ENCODE measurements around the gene PPP1R12B.
A peak's percentile ranks its signal among the peaks of the same experiment; 100 is the strongest.
"Not testable (repeated sequence)": the region's sequence is repeated elsewhere in the genome, so short reads cannot be mapped to it uniquely, and the experiment has no call there.

Gene PPP1R12B

GRCh38 chr1:202403381-202403780, 54.9 kb downstream of the PPP1R12B start:
- DNase-seq, result not testable (repeated sequence)

GRCh38 chr1:202405928-202406327, 57.4 kb downstream of the PPP1R12B start:
- DNase-seq, result no peak

DNA sequence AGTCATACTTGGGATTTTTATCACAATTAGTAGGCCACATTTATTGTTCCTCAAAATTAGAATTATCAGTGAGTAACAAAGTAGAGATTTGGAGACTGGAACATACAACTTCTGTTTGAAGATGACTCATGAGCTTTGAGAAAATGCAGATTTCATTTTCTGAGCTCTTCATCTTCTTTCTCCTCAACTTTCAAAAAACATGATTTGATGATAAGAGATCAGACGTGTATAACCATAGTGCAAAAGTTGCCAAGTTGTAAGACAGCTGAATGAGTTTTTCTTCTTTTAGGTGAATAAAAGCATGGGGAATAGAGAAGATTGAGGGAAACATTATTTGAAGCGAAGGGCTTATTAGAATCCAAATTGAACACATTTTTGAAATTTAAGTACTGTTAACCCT, 58.4 kb downstream of the PPP1R12B start:
- not testable (repeated sequence) for DNase-seq

- not testable (repeated sequence) for DNase-seq
Measured at GRCh38 chr1:202407378-202407777, 58.9 kb downstream of the PPP1R12B start.

DNA sequence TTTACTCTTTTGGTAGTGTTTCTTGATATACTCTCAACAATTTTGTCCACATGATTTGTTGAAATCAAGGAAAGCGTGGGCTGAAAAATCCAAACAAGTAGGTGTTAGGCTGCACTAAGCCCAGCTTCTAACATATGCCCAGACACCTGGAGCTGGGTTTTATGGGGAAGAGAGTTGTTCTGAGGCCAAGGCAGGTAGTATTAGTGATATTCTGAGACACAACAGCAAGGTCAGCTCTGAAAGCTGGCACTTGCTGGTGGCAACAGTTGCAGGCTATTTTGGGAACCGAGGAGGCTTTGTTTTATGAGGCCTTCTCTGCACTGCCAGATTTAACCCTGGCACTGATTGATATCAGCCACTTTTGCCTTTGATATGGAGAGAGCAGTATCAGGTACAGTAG, 61.8 kb downstream of the PPP1R12B start:
- not testable (repeated sequence) for DNase-seq

DNA sequence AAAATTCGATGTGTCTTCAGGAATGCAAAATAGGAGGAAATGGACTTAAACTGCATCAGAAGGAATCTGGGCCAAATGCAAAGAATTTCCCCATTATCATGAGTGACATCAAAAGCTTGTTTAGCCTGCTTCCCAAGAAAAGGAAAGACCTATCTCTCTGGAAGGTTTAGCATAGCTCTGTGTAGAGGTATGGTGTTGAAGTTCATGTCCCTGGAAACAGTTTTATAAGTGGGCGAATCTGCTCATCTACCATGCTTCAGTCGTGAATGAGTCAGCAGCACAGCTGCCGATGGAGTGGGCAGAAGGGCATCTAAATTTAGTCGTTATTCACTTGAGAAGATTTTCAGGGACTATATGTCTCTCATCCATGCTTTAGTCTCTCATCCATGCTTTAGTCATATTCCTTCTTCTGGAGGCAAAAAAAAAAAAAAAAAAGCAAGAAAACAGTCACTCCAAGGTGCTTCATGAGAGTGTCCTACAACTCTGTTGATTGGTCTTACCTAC, 62.4 kb downstream of the PPP1R12B start:
- DNase-seq, result peak; percentile 30

DNA sequence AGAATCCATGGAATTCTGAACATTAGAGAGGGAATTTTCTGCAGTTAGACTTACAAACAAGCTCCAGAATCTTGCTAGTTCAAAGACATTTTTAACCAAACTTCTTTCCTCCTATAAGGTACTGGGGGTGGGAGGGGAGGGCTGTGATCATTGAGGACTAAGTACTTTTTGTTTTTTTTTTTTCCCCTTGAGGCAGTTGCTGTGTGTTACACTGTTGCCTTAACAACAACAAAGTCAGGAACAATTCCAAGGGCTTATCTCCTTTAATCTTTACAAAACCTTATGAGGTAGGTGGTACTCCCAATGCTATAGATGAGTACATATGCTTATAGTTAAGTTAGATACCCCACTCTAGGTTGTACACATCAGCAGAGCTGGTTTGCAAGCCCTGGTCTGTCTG, 62.9 kb downstream of the PPP1R12B start:
- no peak for DNase-seq

DNA sequence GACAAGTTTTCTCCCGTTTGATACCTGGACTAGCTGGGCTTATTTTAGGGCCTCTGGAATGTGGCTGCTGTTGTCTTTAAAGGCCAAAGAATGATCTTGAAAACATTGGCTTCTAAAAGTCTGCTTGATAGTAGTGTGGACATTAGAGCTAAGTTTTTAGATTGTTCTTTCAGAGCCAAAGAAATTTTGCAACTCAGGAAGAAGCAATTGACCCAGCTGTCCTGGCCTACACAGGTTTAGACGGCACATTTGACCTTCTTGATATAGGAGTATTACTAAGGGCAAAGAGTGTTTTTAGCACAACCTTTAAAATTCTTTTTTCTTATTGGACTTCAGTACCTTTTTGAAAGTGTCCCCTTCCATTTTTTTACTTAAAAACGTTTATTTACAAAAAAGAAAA, 63.9 kb downstream of the PPP1R12B start:
- DNase-seq, result not testable (repeated sequence)

DNA sequence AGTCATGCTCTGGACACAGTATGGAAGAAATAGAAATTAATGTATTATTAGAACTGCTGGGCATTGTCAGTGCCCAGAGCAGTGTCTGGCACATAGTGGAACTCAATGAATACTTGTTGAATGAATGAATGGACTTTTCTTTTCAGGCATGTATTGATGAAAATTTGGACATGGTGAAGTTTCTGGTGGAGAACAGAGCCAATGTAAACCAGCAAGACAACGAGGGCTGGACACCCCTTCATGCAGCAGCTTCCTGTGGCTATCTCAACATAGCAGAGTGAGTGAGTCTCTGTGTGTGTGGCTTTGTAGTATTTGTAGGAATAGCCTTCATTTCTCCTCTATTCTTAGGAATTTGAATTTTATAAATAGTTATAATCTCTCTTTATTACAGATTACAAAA, 68.1 kb downstream of the PPP1R12B start:
- DNase-seq, result peak; percentile 26

DNA sequence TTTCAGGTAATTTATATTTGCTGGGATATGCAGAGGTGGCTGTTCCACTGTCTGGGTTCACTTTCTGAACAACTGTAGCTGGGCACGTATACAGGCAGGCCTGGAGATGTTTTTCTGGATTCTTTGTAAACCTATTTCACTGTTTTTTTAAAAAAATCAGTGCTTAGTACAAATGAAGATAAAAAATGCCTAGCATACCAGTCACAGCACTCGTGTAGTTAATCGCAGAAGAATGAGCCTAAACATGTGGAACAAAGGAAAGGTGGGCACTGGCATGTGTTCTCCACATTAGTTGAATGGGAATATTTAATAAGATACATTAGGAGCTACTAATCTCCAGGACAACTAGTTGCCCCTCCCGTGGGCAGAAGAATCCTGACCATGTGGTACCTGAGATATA, 68.6 kb downstream of the PPP1R12B start:
- DNase-seq, result peak; percentile 14

DNA sequence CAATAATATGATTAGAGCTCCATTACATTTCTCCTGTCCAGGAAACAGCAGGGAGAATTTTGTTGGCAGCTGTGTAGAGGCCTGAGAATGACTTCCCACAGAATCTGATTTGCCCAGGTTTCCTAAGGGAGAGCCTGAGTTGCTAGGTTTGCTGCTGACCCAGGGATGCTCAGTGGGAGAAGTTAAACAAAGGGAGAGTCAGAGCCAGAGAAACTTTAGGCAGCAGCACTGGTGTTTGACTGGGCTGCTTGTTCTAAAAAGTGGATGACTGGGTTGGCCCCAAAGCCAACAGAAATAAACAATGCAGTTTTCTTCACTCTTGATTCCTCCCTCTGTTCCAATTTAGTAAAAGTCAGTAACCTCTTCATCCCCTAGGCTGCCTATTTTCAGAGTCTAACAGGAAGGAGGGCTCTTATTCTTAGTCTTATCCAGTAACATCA, 69.3 kb downstream of the PPP1R12B start:
- not testable (repeated sequence) for DNase-seq

DNA sequence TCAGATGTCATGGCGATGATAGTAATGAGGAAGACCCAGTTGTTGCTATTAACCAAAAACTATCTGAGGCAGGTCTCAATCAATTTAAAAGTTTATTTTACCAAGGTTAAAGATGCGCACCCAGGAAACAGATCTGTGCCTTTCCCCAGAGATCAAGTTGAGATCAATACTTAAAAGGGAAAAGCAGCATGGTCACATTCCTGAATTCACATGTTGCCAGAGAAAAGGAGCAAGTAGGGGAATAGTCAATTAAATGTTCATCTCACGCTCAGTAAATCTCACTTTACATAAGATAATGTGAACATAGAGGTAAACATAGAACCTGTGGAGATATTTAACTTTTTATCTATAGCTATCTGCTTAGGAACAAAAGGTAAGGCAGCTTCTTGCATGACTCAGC, 71.2 kb downstream of the PPP1R12B start:
- not testable (repeated sequence) for DNase-seq

DNA sequence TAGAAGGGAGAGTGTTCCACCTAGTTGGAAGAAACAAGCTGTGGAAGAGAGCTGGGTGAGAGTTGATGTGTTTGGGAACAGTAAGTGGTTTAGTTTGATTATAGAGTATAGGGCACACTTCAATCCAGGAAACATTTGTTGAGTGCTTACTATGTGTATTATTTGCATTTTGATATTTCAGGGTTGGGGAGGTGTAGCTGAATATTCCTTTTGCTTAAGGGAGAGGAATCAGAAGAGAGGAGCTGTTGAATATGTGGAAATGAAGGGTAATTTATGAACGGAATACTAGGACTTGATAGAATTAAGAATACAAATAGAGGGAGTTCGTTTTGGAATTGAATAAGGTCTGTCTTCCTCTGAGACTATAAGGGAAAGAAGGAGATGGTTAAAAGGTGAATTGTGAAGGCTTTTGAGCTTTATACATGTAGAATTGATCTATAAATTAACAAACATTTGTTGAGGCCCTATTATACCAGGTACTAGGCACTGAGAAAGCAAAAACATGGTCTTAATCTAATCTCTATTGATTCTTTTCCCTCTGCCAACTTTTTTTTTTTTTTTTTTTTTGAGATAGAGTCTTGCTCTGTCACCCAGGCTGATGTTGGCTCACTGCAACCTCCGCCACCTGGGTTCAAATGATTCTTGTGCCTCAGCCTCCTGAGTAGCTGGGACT, 72.1 kb downstream of the PPP1R12B start:
- DNase-seq, result not testable (repeated sequence)

DNA sequence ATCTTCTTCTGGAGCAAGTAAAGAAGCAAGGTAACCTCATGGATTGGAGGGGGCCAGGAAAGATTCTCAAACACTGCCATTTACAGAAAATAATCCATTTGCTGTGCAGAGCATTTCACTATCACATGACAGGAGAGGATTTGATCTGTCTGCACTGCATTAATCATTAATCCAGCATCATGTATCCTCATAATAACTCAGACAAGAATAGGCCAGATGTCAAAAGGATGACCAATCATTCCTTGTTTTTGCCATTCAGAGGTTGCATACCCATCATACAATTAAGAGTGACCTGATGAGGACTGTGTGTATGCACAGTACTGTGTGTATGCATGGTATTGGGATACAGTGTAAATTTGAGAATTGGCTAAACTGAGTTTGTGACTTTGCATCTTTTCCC, 74.2 kb downstream of the PPP1R12B start:
- DNase-seq, result not testable (repeated sequence)

GRCh38 chr1:202424260-202424659, 75.8 kb downstream of the PPP1R12B start:
- DNase-seq, result not testable (repeated sequence)

DNA sequence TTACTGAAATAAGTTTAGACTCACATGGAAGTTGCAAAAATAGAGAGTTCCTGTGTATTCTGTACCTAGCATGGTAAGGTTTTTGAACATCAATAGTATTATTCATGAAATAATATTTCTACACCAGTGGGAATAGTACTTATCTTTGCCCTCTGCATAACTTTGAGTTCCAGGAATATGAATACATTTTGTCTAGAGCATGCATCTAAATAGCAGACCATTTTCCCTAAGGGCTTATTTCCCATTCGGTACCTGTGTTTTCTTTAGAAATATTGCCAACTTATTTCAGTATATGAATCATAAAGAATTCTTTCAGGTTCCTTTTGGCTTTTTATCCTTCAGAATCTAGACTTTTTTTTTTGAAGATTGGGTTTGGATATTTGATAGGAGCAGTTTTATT, 81.6 kb downstream of the PPP1R12B start:
- DNase-seq, result not testable (repeated sequence)

GRCh38 chr1:202432338-202432737, 83.8 kb downstream of the PPP1R12B start:
- DNase-seq, result not testable (repeated sequence)

DNA sequence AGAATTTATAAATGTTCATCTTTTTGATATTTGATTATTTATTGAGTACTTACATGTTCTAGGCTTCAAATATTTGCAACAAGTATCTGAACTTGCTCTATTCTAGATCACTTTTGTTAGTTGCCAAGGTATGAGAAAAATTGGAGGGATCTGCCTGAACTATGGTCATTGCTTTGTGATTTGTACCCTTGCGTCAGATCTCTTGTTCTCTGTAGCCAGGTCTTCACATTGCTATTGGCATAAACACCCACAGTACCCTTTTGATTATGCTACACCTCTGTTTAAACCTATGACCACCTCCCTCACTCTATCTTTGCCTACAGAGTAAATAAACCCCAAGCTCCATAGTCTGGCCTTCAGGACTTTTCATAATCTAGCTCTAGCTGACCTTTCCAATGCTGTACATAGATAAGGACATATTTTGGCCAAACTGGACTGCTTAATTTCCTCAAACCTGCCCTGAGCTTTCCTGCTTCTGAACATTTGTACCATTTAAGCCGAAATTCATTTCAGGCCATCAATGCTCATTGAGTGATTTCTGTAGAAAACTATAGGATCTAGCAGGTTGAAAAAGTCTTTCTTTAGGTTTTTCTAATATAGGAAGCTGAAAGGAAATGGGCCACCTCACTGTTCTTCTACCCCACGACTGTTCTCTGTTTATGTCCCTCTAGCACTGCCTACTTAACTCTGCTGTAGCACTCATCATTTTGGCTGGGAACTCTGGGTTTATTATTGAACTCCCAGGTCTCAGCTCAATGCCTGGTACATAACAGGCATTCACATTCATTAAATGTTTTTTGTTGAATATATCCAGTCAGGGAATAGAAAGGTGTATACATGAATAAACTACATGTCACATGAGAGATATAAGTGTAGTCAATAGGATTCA, 84.9 kb downstream of the PPP1R12B start:
- DNase-seq, result no peak

- DNase-seq, result no peak
Measured at GRCh38 chr1:202434059-202434458, 85.6 kb downstream of the PPP1R12B start.

GRCh38 chr1:202438393-202439174, 90.1 kb downstream of the PPP1R12B start:
- DNase-seq, result no peak

- no peak for DNase-seq
Measured at GRCh38 chr1:202439308-202439707, 90.8 kb downstream of the PPP1R12B start.

- DNase-seq, result not testable (repeated sequence)
Measured at GRCh38 chr1:202448140-202448539, 99.6 kb downstream of the PPP1R12B start.

GRCh38 chr1:202451641-202452040, 103.1 kb downstream of the PPP1R12B start:
- DNase-seq, result not testable (repeated sequence)
